ENCODE measurements around the gene P2RY8. TPM values are rescaled to one million over a fixed set of nuclear protein-coding genes. Genes with fewer than 3 reads are reported as not detected.

Gene P2RY8
- total RNA-seq, 1 experiment from 2014 or later: 0.44 TPM

DNA sequence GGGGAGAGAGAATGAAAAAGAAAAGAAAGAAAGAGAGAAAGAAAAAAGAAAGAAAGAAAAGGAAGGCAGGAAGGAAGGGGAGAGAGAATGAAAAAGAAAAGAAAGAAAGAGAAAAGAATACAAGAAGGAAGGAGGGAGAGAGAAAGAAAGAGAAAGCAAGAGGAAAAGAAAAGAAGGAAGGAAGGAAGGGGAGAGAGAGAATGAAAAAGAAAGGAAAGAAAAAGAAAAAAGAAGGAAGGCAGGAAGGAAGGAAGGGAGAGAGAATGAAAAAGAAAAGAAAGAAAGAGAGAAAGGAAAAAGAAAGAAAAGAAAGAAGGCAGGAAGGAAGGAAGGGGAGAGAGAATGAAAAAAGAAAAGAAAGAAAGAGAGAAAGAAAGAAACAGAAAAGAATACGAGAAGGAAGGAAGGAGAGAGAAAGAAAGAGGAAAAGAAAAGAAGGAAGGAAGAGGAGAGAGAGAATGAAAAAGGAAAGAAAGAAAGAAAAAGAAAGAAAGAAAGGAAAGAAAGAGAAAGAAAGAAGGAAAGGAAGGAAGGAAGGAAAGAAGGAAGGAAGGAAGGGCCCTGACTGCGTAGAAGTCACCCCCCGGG lies 15.1 kb upstream of the P2RY8 start:
- H3K4me3 ChIP-seq (replicated peaks in 1 of 2; ENCODE audit: low read depth in 1 of 2, low read length in 2 of 2): no peak overlapping the region
- no TSS peak for BruUV-seq (replicated peaks)
- H3K27ac ChIP-seq (ENCODE audit: low read depth, low read length): no peak overlapping the region
- intact Hi-C loops (cut with micrococcal nuclease): no loop called here
- ChIA-PET POLR2A (no interaction called here), RAD21 (ENCODE audit: low non-redundant PET in 1 of 2, low total read pairs in 2 of 2, uncharacterized antibody in 2 of 2, unreplicated experiment in 2 of 2) (no interaction called here), CTCF (no interaction called here)
- no peak for DNase-seq (ENCODE audit: low read depth, low spot score)
- no peaks in the 10 kb centered on the region for H3K27me3 ChIP-seq (ENCODE audit: insufficient read depth, low read length)
- no peaks in the 10 kb centered on the region for H3K36me3 ChIP-seq (ENCODE audit: control insufficient read depth in 1 of 2, insufficient read depth in 2 of 2, low read length in 2 of 2)
- H3K4me2 ChIP-seq (ENCODE audit: low read length): no peak overlapping the region
- H3K9ac ChIP-seq (ENCODE audit: low read length): no peak overlapping the region
- H2AFZ ChIP-seq (ENCODE audit: low read depth, low read length, poor library complexity, severe bottlenecking): no peak overlapping the region
- H3K9me3 ChIP-seq (ENCODE audit: control insufficient read depth in 1 of 2, insufficient read depth in 1 of 2, low read depth in 1 of 2, low read length in 2 of 2): no peaks in the 10 kb centered on the region
- H3K9me2 ChIP-seq (ENCODE audit: insufficient read depth): no peaks in the 10 kb centered on the region
- no peaks in the 10 kb centered on the region for H3K4me1 ChIP-seq (ENCODE audit: control insufficient read depth in 1 of 2, insufficient read depth in 2 of 2, low read length in 2 of 2)
- no peaks in the 10 kb centered on the region for H3K79me2 ChIP-seq (ENCODE audit: insufficient read depth, low read length)
- H4K20me1 ChIP-seq (ENCODE audit: insufficient read depth): no peaks in the 10 kb centered on the region
- TF ChIP-seq TCF7L2 (IDR thresholded peaks at IDR 0.05; ENCODE audit: borderline replicate concordance, extremely low read depth, insufficient read depth, insufficient read length) (no peak), POLR2A (IDR thresholded peaks at IDR 0.05; ENCODE audit: borderline replicate concordance, extremely low read depth, insufficient read depth, insufficient read length) (no peak)
- TF ChIP-seq, protein P1, sequence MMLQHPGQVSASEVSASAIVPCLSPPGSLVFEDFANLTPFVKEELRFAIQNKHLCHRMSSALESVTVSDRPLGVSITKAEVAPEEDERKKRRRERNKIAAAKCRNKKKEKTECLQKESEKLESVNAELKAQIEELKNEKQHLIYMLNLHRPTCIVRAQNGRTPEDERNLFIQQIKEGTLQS (IDR thresholded peaks at IDR 0.05): no peak
- TF ChIP-seq, protein P2, sequence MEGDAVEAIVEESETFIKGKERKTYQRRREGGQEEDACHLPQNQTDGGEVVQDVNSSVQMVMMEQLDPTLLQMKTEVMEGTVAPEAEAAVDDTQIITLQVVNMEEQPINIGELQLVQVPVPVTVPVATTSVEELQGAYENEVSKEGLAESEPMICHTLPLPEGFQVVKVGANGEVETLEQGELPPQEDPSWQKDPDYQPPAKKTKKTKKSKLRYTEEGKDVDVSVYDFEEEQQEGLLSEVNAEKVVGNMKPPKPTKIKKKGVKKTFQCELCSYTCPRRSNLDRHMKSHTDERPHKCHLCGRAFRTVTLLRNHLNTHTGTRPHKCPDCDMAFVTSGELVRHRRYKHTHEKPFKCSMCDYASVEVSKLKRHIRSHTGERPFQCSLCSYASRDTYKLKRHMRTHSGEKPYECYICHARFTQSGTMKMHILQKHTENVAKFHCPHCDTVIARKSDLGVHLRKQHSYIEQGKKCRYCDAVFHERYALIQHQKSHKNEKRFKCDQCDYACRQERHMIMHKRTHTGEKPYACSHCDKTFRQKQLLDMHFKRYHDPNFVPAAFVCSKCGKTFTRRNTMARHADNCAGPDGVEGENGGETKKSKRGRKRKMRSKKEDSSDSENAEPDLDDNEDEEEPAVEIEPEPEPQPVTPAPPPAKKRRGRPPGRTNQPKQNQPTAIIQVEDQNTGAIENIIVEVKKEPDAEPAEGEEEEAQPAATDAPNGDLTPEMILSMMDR (IDR thresholded peaks at IDR 0.05 in 2 of 3, conservative IDR thresholded peaks at IDR 0.05 in 1 of 3; ENCODE audit: borderline replicate concordance in 1 of 3, insufficient read depth in 1 of 3, low read depth in 2 of 3, low read length in 2 of 3): no peak
- ATAC-seq: no peak

- Histone ChIP-seq H3K36me3 (ENCODE audit: control insufficient read depth in 1 of 2, insufficient read depth in 2 of 2, low read length in 2 of 2) (no peaks in the 10 kb centered on the region), H3K9ac (ENCODE audit: low read length) (no peak overlapping the region), H3K9me3 (ENCODE audit: control insufficient read depth in 1 of 2, insufficient read depth in 1 of 2, low read depth in 1 of 2, low read length in 2 of 2) (no peaks in the 10 kb centered on the region), H2AFZ (ENCODE audit: low read depth, low read length, poor library complexity, severe bottlenecking) (no peak overlapping the region), H3K27ac (ENCODE audit: low read depth, low read length) (no peak overlapping the region), H3K4me3 (replicated peaks in 1 of 2; ENCODE audit: low read depth in 1 of 2, low read length in 2 of 2) (no peak overlapping the region), H3K27me3 (ENCODE audit: insufficient read depth, low read length) (no peaks in the 10 kb centered on the region), H3K79me2 (ENCODE audit: insufficient read depth, low read length) (no peaks in the 10 kb centered on the region), H3K4me2 (ENCODE audit: low read length) (no peak overlapping the region), H3K4me1 (ENCODE audit: control insufficient read depth in 1 of 2, insufficient read depth in 2 of 2, low read length in 2 of 2) (no peaks in the 10 kb centered on the region), H4K20me1 (ENCODE audit: insufficient read depth) (no peaks in the 10 kb centered on the region), H3K9me2 (ENCODE audit: insufficient read depth) (no peaks in the 10 kb centered on the region)
- RAD21 ChIA-PET (ENCODE audit: low non-redundant PET in 1 of 2, low total read pairs in 2 of 2, uncharacterized antibody in 2 of 2, unreplicated experiment in 2 of 2): no interaction called here
- intact Hi-C loops (cut with micrococcal nuclease): no loop called here
- DNase-seq (ENCODE audit: low read depth, low spot score) (no peak), ATAC-seq (no peak)
- POLR2A ChIA-PET: no interaction called here
- CTCF ChIA-PET: no interaction called here
- BruUV-seq (replicated peaks): no TSS peak
- TF ChIP-seq POLR2A (IDR thresholded peaks at IDR 0.05; ENCODE audit: borderline replicate concordance, extremely low read depth, insufficient read depth, insufficient read length) (no peak), SIN3A (IDR thresholded peaks at IDR 0.05; ENCODE audit: low read depth) (no peak), ZFX (IDR thresholded peaks at IDR 0.05) (no peak), YY1 (IDR thresholded peaks at IDR 0.05; ENCODE audit: extremely low read depth, insufficient replicate concordance, low read depth, low read length) (no peak), JUND (IDR thresholded peaks at IDR 0.05) (no peak), SP1 (IDR thresholded peaks at IDR 0.05; ENCODE audit: low read depth) (no peak), EZH2 (IDR thresholded peaks at IDR 0.05) (no peak), CEBPB (IDR thresholded peaks at IDR 0.05; ENCODE audit: low read depth) (no peak)
- TF ChIP-seq, protein P3, sequence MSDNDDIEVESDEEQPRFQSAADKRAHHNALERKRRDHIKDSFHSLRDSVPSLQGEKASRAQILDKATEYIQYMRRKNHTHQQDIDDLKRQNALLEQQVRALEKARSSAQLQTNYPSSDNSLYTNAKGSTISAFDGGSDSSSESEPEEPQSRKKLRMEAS (IDR thresholded peaks at IDR 0.05): no peak
Observed at GRCh38 chrX:1546691-1547251, 9.8 kb upstream of the P2RY8 start.

Measured in HCT116 (cell line).